ENCODE results near the gene EXOSC7.
A peak's percentile ranks its signal among the peaks of the same experiment; 100 is the strongest.
"Not testable (repeated sequence)": the region's sequence is repeated elsewhere in the genome, so short reads cannot be mapped to it uniquely, and the experiment has no call there.

Gene EXOSC7

GRCh38 chr3:44976002-44976815 lies at the start of gene EXOSC7, which contains the start of gene ZDHHC3:
Gene EXOSC7 (plus strand): TSS chr3:44976244. CDS start chr3:44976278, 34 bp downstream.
Gene ZDHHC3 (minus strand): TSS chr3:44976174. CDS start chr3:44959436, 16,738 bp downstream.
- DNase-seq (ENCODE audit: low spot score) = peak; percentile 87

GRCh38 chr3:44926921-44927320 lies 49.1 kb upstream of the EXOSC7 start:
- DNase-seq (ENCODE audit: low spot score) = no peak

DNA sequence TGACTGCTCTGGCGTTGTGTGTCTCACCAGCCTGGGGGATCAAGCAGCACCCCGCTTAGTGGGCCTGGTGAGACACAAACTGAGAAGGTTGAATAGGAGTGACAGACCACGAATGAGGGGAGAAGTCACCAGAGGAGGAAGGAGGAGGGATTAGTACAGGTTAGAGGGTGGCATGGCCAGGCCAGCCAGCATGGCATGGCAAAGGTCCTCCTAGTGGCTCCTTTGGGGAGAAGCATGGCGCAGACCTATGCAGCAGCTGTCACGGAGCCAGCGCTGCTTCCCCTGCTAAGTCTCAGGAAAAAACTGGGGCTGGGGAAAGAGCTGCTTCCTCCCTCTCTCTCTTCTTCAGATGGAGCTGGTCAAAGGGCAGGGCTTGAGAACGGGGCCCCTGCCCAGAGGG lies 48.7 kb upstream of the EXOSC7 start:
- no peak for DNase-seq (ENCODE audit: low spot score)

- DNase-seq (ENCODE audit: low spot score) = no peak
Observed at GRCh38 chr3:44929782-44930181, 46.3 kb upstream of the EXOSC7 start.

DNA sequence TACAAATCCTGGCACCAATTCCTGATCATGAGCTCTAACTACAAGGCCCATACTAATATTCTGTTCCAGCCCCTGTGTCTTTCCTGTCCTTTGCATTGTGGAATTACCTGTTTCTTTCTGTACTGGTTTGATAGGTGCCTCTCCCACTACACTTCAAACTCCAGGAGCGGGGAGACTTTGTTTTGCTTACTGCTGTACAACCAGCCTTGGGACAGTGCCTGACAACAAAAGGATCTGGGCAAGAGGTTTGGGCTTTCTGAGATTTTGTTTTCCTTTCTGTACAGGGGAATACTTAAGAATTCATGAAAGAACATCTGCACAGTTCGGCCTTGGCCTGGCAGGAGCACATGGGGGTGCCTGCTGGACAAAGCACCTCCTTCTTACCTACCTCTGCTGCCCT lies 45.1 kb upstream of the EXOSC7 start:
- no peak for DNase-seq (ENCODE audit: low spot score)

GRCh38 chr3:44931791-44932190 lies 44.3 kb upstream of the EXOSC7 start:
- DNase-seq (ENCODE audit: low spot score) = no peak

DNA sequence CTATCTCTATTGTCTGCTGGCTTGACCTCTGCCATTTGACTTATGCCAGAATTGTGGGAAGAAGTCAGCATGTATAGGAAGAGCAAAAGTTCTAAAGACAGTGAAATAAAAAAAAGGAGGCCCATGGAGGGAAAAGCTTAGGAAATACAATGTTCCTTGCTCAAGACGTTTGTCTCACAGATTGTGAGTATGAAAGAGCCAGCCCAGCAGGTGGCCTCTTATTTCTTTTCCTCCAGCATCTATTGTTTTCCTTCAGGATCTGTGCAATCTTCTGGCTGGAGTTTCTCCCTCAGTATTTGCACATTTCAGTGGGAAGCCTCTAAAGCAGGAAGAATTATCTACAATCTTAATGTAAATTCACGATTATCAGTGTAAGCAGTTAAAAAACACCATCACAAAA lies 43.8 kb upstream of the EXOSC7 start:
- no peak for DNase-seq (ENCODE audit: low spot score)

GRCh38 chr3:44932986-44933944 lies 42.8 kb upstream of the EXOSC7 start:
- DNase-seq (ENCODE audit: low spot score) = no peak

DNA sequence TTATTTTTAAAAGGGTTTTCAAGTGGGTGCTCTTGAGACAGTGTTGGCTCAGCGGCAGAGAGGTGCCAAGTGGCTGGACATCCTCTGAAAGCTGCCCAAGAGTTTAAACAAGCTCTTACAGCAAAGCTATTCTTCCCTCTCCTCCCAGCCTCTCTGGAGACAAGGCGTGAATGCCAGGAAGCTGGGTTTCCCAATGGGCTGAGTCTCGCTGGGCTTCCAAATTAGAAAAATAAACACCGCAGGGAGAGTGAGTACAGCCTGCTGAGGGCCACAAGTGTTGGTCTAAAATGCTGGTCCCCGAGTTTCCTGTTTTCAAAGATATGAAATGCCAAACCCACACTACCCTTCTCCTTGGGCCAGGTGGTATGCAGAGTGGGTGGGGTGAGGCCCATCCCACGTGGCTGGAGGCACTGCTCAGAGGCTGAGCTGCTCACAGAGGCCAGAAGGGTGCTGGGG lies 36.4 kb upstream of the EXOSC7 start:
- DNase-seq (ENCODE audit: low spot score) = no peak

DNA sequence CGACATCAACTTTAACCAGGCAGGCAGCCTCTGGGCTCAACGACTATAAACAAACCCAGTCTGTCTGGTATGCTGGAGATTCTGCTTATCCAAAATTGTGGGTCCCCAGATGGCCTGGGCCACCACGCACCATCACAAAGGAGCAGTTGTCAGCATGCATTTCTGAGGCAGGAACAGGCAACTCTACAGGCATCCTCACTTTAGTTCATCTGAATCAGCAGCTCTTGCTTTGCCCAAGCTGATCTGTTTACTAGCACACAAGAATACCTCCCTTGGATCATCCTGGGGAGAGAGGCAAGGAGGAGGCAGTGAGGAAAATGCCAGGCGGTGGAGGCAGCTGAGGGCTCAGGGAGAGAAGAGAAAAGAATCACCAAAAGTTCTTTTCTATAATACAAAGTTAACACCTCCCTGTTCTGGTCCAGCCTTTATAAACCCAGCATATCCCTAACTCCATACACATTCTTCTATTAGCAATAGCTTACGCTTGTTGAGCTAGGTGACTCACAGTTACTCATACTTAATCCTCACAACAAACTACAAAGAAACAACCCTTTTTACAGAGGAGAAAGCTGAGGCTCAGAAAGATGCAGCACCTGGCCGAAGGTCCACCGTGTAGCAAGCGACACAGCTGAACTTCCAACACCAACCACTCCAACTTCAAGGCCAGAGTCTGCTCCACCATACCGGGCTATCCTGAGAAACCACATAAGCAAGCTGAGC lies 33.7 kb upstream of the EXOSC7 start:
- no peak for DNase-seq (ENCODE audit: low spot score)

GRCh38 chr3:44948239-44948638 lies 27.8 kb upstream of the EXOSC7 start:
- DNase-seq (ENCODE audit: low spot score) = no peak

- not testable (repeated sequence) for DNase-seq (ENCODE audit: low spot score)
Observed at GRCh38 chr3:44949770-44950169, 26.3 kb upstream of the EXOSC7 start.

- no peak for DNase-seq (ENCODE audit: low spot score)
Observed at GRCh38 chr3:44950275-44950734, 25.7 kb upstream of the EXOSC7 start.

GRCh38 chr3:44952689-44953088 lies 23.4 kb upstream of the EXOSC7 start:
- DNase-seq (ENCODE audit: low spot score) = no peak

DNA sequence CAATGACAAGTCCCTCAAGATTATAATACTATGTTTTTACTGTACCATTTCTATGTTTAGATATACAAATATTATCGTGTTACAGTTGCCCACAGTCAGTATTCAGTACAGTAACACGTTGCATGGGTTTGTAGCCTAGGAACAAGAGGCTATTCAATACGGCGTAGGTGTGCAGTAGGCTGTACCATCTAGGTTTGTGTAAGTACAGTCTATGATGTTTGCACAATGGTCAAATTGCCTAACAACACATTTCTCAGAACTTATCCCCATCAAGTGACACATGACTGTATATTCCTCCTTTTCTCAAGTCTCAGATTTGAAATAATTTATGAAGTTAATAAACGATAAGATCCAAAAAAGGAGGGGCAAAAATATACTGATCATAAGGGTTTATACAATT lies 21.7 kb upstream of the EXOSC7 start:
- no peak for DNase-seq (ENCODE audit: low spot score)

- DNase-seq (ENCODE audit: low spot score) = no peak
Observed at GRCh38 chr3:44954962-44955361, 21.1 kb upstream of the EXOSC7 start.

- no peak for DNase-seq (ENCODE audit: low spot score)
Observed at GRCh38 chr3:44955917-44956316, 20.1 kb upstream of the EXOSC7 start.

GRCh38 chr3:44957986-44958385 lies 18.1 kb upstream of the EXOSC7 start:
- DNase-seq (ENCODE audit: low spot score) = no peak

GRCh38 chr3:44958386-44958785 lies 17.7 kb upstream of the EXOSC7 start:
- no peak for DNase-seq (ENCODE audit: low spot score)

GRCh38 chr3:44960387-44961026 lies 15.5 kb upstream of the EXOSC7 start:
- DNase-seq (ENCODE audit: low spot score) = no peak

DNA sequence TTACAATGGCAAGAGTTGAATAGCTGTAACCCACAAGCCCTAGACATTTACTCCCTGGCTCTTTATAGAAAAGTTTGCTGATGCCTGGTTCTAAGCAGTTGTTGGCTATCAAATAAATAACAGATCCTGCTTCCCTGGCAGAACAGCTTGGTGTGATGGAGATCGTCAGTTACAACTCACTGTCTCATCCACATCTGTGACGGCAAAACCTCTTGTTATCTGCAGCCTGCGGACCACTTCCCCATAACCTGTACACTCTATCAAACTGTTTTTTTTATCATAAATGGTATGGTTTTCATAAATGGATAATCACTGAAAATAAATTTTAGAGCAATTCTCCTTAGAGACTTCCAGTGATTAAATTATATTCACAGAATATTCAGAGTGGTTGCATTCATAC lies 14.2 kb upstream of the EXOSC7 start:
- DNase-seq (ENCODE audit: low spot score) = no peak

All from LoVo (cell line).